Spleen (tissue), 11 donors: Measurements from ENCODE around the gene CD4. TPM values are rescaled to one million over a fixed set of nuclear protein-coding genes. Genes with fewer than 3 reads are reported as not detected.
"Not testable (repeated sequence)": the region's sequence is repeated elsewhere in the genome, so short reads cannot be mapped to it uniquely, and the experiment has no call there.

Source experiments
- DNase-seq: peaks from one replicate; pipeline ENCODE4 v3.0.0-alpha.2; 2020
- H3K27ac ChIP-seq, 8 donors: fragments of 200-600 bp; sonication (generic) in 7 of 8; 1 replicate in 4 of 8; 2 replicates in 4 of 8; pipeline versions ENCODE4 v1.5.0 to v1.8.0; 2016 to 2021; ENCODE audit warnings: inconsistent platforms in 4 of 8, mild to moderate bottlenecking in 4 of 8, moderate library complexity in 1 of 8
- H3K27me3 ChIP-seq, 7 donors: fragments of 200-600 bp; sonication (generic) in 6 of 7; replicated peaks in 1 of 7; 1 replicate in 4 of 7; 2 replicates in 3 of 7; pipeline versions ENCODE4 v1.5.0 to v1.8.0; 2016 to 2021; ENCODE audit warnings: inconsistent platforms in 3 of 7, mild to moderate bottlenecking in 1 of 7
- H3K36me3 ChIP-seq, 6 donors: fragments of 200-600 bp; sonication (generic) in 5 of 6; 1 replicate in 4 of 6; 2 replicates in 2 of 6; pipeline versions ENCODE4 v1.5.0 to v1.8.0; 2016 to 2021; ENCODE audit warnings: inconsistent platforms in 2 of 6
- H3K4me1 ChIP-seq, 6 donors: fragments of 200-600 bp; sonication (generic) in 5 of 6; 1 replicate in 3 of 6; 2 replicates in 3 of 6; pipeline versions ENCODE4 v1.5.0 to v1.8.0; 2016 to 2021; ENCODE audit warnings: inconsistent platforms in 3 of 6
- H3K4me3 ChIP-seq, 8 donors: fragments of 200-600 bp; sonication (generic) in 7 of 8; 1 replicate in 4 of 8; 2 replicates in 4 of 8; pipeline versions ENCODE4 v1.5.0 to v1.8.0; 2016 to 2021; ENCODE audit warnings: inconsistent platforms in 4 of 8, mild to moderate bottlenecking in 4 of 8, moderate library complexity in 2 of 8
- H3K9me3 ChIP-seq, 8 donors: fragments of 200-600 bp; sonication (generic) in 7 of 8; 1 replicate in 4 of 8; 2 replicates in 4 of 8; pipeline versions ENCODE4 v1.5.0 to v1.8.0; 2016 to 2021; ENCODE audit warnings: inconsistent platforms in 4 of 8
- CTCF ChIP-seq, 11 experiments: fragments of 200-600 bp in 7 of 11; fragments of 450-650 bp in 4 of 11; sonication (generic) in 4 of 11; IDR thresholded peaks in 8 of 11; conservative IDR thresholded peaks in 3 of 11; 1 replicate in 7 of 11; 2 replicates in 4 of 11; pipeline versions ENCODE4 v1.4.0 to v1.8.0; 2016 to 2021; ENCODE audit warnings: antibody characterized with exemption in 11 of 11, inconsistent platforms in 4 of 11, mild to moderate bottlenecking in 1 of 11
- POLR2A ChIP-seq, 3 donors: fragments of 450-650 bp; IDR thresholded peaks; one replicate each; pipeline ENCODE4 v1.5.1; 2017; ENCODE audit warnings: antibody characterized with exemption in 3 of 3, mild to moderate bottlenecking in 1 of 3
- POLR2AphosphoS5 ChIP-seq, 3 donors: sonication (generic); formaldehyde crosslinking; IDR thresholded peaks; one replicate each; pipeline ENCODE4 v1.5.1; 2017; ENCODE audit warnings: antibody characterized with exemption in 3 of 3
- WGBS, 5 donors: extraction: QIAGEN DNeasy Blood & Tissue Kit in 3 of 5; methylation state at CpG; one replicate each; pipeline versions ENCODE4 v1.1.5 to v1.1.7; 2013 to 2018; 5-methylcytosine and 5-hydroxymethylcytosine counted together
- intact Hi-C: fragments of 100-400 bp; cut with DNase I; formaldehyde crosslinking; loops from one replicate; pipeline ENCODE4 v1.15.0; 2023; ENCODE audit warnings: low total_unique reads
- polyA plus RNA-seq, 3 donors: library from polyadenylated mRNA; stranded (reverse); fragments of 200-250 nt; gene quantifications; one replicate each; pipeline ENCODE4 v1.2.1, GENCODE V29; 2013
- total RNA-seq, 7 donors: library from RNA; depleted of rRNA in 3 of 7; stranded (reverse); fragments of >200 nt in 3 of 7; fragmentation: NEBNext Ultra II Directional in 4 of 7; extraction: Animal tissue kit (Norgen Biotek cat#: 25700) in 4 of 7; gene quantifications; one replicate each; pipeline versions ENCODE4 v1.1.0 to v1.2.1, GENCODE V29; 2016 to 2021
- donor health status: healthy with polysubstance abuse.
- donor health status: DM: no; HTN: no; CAD: no; lungs with moderate emphysema.
- donor health status: DM: no; HTN: no; CAD: no.
- donor health status: Bipolar disorder and iron deficiency.
- donor health status: healthy.
- donor health status: DM: no; HTN: no; CAD: no.
- donor health status: DM: yes; HTN: yes; CAD: no.

CD4 gene
- total and polyA plus RNA-seq, 10 donors: 21.8 to 207 (median 151) TPM

- Histone ChIP-seq H3K27ac (no peak overlapping the region), H3K36me3 (peaks cover 0 to 75% (median 68%) of the 10 kb centered on the region in 6 donors), H3K4me3 (no peak overlapping the region), H3K9me3 (no peaks in the 10 kb centered on the region), H3K4me1 (peaks cover 7 to 23% (median 15%) of the 10 kb centered on the region in 6 donors), H3K27me3 (no peaks in the 10 kb centered on the region)
- intact Hi-C loops: loop anchor here (10.0 kb wide), 1 partner anchor 101 kb away; no protein-coding TSS in a partner anchor
- peak; percentile 69 for DNase-seq
- WGBS, 5 donors: 94 to 99% (median 95%) methylated on average over 12 to 16 of the region's 16 CpGs
- TF ChIP-seq POLR2AphosphoS5 (IDR thresholded peaks at IDR 0.05): no peak
- no peak for TF ChIP-seq POLR2A (IDR thresholded peaks at IDR 0.05)
- no peak for TF ChIP-seq CTCF (IDR thresholded peaks at IDR 0.05 in 8 of 11, conservative IDR thresholded peaks at IDR 0.05 in 3 of 11)
Observed at GRCh38 chr12:6863586-6864321, 74.4 kb downstream of the CD4 start.

- H3K27ac ChIP-seq, H3K27me3 ChIP-seq, H3K4me3 ChIP-seq, DNase-seq, H3K9me3 ChIP-seq: not testable (repeated sequence)
- Histone ChIP-seq H3K4me1 (peaks cover 16 to 38% (median 30%) of the 10 kb centered on the region in 6 donors), H3K36me3 (peaks cover 0 to 75% (median 63%) of the 10 kb centered on the region in 6 donors)
- 93 to 97% (median 95%) methylated on average over 5 of the region's 5 CpGs for WGBS, 5 donors
- intact Hi-C loops: loop anchor here (10.0 kb wide), 1 partner anchor 99 kb away; no protein-coding TSS in a partner anchor
Observed at GRCh38 chr12:6865307-6865706, 76.0 kb downstream of the CD4 start.

- Histone ChIP-seq H3K4me3 (peak overlapping the region in 5 of 8 donors; percentile 94 to 100 (median 99)), H3K27ac (peak overlapping the region in 7 of 8 donors; percentile 96 to 99 (median 98)), H3K27me3 (no peaks in the 10 kb centered on the region), H3K36me3 (peaks cover 0 to 75% (median 62%) of the 10 kb centered on the region in 6 donors), H3K4me1 (peaks cover 21 to 49% (median 40%) of the 10 kb centered on the region in 6 donors), H3K9me3 (no peaks in the 10 kb centered on the region)
- WGBS, 5 donors: 79 to 87% (median 84%) methylated on average over 18 to 19 of the region's 19 CpGs
- intact Hi-C loops: loop anchor here (10.0 kb wide), 1 partner anchor 98 kb away; no protein-coding TSS in a partner anchor
- DNase-seq: peak; percentile 83
- TF ChIP-seq CTCF (IDR thresholded peaks at IDR 0.05 in 8 of 11, conservative IDR thresholded peaks at IDR 0.05 in 3 of 11): no peak
- no peak for TF ChIP-seq POLR2AphosphoS5 (IDR thresholded peaks at IDR 0.05)
- no peak for TF ChIP-seq POLR2A (IDR thresholded peaks at IDR 0.05)
Observed at GRCh38 chr12:6866163-6866919, 77.0 kb downstream of the CD4 start.

GRCh38 chr12:6866920-6867412 lies 77.6 kb downstream of the CD4 start:
- intact Hi-C loops: loop anchor here (10.0 kb wide), 1 partner anchor 98 kb away; no protein-coding TSS in a partner anchor
- WGBS, 5 donors: 1 to 7% (median 3%) methylated on average over 20 to 33 of the region's 33 CpGs
- no peaks in the 10 kb centered on the region for H3K9me3 ChIP-seq

More at GRCh38 chr12:6866920-6867412, 77.6 kb downstream of the CD4 start:
- Histone ChIP-seq H3K27ac (peak overlapping the region; percentile 89 to 99 (median 98)), H3K27me3 (no peaks in the 10 kb centered on the region), H3K4me3 (peak overlapping the region; percentile 89 to 100 (median 99)), H3K36me3 (peaks cover 0 to 73% (median 56%) of the 10 kb centered on the region in 6 donors), H3K4me1 (peaks cover 27 to 55% (median 47%) of the 10 kb centered on the region in 6 donors)
- no peak for TF ChIP-seq POLR2A (IDR thresholded peaks at IDR 0.05)
- TF ChIP-seq CTCF (IDR thresholded peaks at IDR 0.05 in 8 of 11, conservative IDR thresholded peaks at IDR 0.05 in 3 of 11): peak in 2 of 11 experiments; percentile 6 to 13
- peak; percentile 97 for DNase-seq
